NCI-H1694 (cell line): Measurements from ENCODE around the gene TCAIM.

Experiments used
- DNase-seq: peaks from one replicate; lab custom pipeline; 2025; lab: John Stamatoyannopoulos, UW

TCAIM gene

DNA sequence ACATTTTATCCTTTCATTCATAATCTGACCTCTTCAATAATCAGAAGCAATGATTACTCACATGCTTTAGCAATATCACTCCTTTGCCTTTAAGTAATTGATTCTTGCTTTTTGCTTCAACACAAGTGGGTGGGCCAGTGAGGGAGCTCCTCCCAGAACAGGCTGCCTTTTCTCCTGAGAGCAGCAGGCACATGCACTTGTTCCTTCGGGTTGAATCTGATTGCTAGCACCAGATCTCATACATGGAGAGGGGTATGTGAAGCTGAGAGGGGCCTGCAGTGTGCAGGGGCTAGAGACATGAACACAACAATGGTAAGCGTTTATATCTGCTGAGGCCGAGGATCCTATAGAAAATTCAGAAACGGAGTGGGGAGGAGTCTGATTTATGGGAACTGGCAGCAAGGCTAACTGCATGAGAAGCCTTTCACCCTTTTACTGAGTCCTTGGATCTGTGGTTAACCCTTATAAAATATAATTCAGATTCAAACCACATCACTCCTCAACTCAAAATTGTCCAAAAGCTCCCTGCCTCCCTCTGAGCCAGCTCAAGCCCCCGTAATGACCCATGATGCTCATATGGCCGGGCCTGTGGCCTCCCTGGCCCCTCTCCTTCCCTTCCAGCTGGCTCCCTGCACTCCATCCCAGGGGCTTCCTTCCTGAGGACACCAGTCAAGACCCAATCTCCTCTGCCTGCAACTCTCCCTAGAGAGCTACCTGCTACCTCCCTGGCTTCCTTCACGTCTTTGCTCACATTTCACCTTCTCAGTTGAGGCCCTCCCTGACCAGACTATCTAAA lies 106.5 kb downstream of the TCAIM start:
- no peak for DNase-seq

DNA sequence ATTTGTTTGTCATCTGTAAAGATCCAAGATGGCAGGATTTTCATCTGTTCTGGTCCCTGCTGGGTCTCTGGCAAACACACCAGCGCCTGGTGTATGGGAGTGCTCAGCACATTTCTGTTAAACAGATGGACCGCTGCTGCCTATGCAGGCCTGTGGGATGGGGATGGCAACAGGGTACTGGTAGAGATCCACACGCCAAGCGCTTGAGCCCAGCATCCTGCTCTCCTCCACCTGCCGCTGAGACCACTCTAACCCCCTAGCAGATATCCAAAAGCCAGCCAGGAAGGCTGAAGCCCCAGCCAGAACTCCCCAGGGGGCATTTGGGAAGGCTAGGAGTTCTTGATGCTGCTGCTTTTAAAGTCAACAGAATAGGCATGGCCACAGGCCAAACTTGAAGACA lies 107.2 kb downstream of the TCAIM start:
- DNase-seq, result no peak

DNA sequence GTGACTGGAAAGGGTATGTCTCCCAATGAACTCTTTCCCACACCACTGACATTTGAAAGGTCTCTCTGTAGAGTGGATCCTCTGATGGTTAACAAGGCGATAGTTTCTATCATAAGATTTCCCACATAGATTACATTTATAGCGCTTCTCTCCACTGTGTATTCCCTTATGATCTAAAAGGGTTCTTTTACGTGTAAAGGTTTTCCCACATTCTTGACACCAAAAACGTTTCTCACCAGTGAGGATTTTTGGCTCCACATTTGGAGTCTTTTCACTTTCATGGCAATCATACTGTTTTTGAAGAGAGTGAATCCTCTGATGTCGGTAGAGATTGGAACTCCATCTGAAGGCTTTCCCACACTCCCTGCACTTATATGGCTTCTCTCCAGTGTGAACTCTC lies 108.4 kb downstream of the TCAIM start:
- no peak for DNase-seq

DNA sequence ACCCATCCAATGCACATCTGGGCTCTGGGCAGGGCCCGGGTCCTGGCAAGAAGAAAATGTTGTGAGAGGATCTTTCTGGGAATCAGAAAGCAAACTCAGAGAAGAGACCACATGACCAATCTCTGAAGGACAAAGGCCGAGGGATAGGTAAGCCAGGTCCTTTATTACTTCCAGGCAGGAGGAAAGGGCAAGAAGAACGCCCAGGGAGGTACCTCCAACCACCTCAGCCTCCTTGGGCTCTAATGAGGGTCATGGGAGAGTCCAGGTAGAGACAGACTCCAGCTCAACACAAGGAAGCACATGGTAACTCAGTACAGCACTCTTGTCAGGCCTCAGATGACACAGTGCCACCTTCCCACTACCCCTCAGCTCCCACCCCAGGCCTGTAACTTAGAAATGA lies 112.9 kb downstream of the TCAIM start:
- DNase-seq, result no peak

DNA sequence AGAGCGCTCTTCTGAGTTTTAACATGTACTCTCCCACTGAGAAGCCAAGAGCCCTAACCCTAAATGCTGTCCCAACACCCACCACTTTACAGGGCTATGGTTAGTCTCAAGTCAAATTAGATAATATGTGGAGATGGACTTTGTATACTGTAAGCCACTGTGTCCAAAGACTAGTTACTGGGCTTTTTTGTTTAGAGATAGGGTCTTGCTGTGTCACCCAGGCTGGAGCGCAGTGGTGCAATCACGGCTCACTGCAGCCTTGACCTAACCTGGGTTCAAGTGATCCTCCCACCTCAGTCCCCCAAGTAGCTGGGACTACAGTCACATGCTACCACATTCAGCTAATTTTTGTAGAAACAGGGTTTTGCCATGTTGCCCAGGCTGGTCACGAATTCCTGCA lies 115.7 kb downstream of the TCAIM start:
- no peak for DNase-seq

DNA sequence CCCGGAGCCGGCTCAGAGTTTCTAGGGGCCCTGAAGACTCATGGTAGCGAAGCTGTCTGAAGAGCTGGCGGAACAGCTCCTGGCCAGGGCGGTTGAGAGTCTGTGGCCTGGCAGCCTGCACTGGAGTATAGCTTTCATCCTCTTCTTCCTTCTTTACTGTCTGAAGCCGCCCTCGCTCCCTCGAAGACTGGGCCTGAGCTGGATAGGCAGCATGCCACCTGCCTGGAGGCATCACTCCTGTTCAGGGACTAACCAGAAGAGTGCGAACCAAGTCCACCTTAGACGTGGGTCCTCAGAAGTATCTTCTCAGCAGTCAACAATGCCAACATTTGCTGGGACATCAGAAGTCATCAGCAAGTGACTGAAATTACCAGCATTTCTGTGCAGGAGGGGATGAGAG lies 116.8 kb downstream of the TCAIM start:
- no peak for DNase-seq
